Breast epithelium (tissue), 4 donors: ENCODE results near the gene TNFAIP8L3. TPM values are rescaled to one million over a fixed set of nuclear protein-coding genes. Genes with fewer than 3 reads are reported as not detected.

Experiments
- DNase-seq, 2 donors: peaks; one replicate each; pipeline ENCODE4 v3.0.0-alpha.2; 2019; ENCODE audit warnings: low spot score in 2 of 2
- H3K27ac ChIP-seq, 2 donors: fragments of 200-600 bp; sonication (generic) in 1 of 2; one replicate each; pipeline ENCODE4 v1.5.1; 2016 to 2019; ENCODE audit warnings: mild to moderate bottlenecking in 1 of 2
- H3K27me3 ChIP-seq, 2 donors: fragments of 200-600 bp; sonication (generic) in 1 of 2; one replicate each; pipeline versions ENCODE4 v1.5.1 to v1.6.0; 2017 to 2019; ENCODE audit warnings: control low read depth in 1 of 2, mild to moderate bottlenecking in 1 of 2
- H3K36me3 ChIP-seq: fragments of 200-600 bp; one replicate; pipeline ENCODE4 v1.5.1; 2019
- H3K4me1 ChIP-seq, 2 donors: fragments of 200-600 bp; sonication (generic); one replicate each; pipeline ENCODE4 v1.5.1; 2016 to 2019; ENCODE audit warnings: control low read depth in 1 of 2
- H3K4me3 ChIP-seq, 3 donors: fragments of 200-600 bp; sonication (generic); 1 replicate in 2 of 3; 2 replicates in 1 of 3; pipeline ENCODE4 v1.5.1; 2016 to 2019; ENCODE audit warnings: mild to moderate bottlenecking in 3 of 3, moderate library complexity in 2 of 3
- H3K9me3 ChIP-seq, 2 donors: fragments of 200-600 bp; sonication (generic) in 1 of 2; one replicate each; pipeline ENCODE4 v1.5.1; 2016 to 2019; ENCODE audit warnings: control low read depth in 1 of 2
- POLR2A ChIP-seq: fragments of 450-650 bp; IDR thresholded peaks from one replicate; pipeline ENCODE4 v1.6.1; 2016; ENCODE audit warnings: antibody characterized with exemption, mild to moderate bottlenecking, moderate library complexity
- POLR2AphosphoS5 ChIP-seq, 3 donors: sonication (generic); formaldehyde crosslinking; IDR thresholded peaks; one replicate each; pipeline ENCODE4 v1.6.1; 2017; ENCODE audit warnings: antibody characterized with exemption in 3 of 3
- intact Hi-C: fragments of 100-400 bp; cut with DNase I; formaldehyde crosslinking; loops from one replicate; pipeline ENCODE4 v1.15.1; 2023; ENCODE audit warnings: low total_unique reads
- total RNA-seq, 3 donors: library from RNA; depleted of rRNA; stranded (reverse); fragments of >200 nt; gene quantifications; one replicate each; pipeline ENCODE4 v1.1.0, GENCODE V29; 2016
- TF ChIP-seq, protein P1 (sequence below), 3 donors: fragments of 450-650 bp; IDR thresholded peaks; one replicate each; pipeline ENCODE4 v1.5.1; 2016 to 2017; ENCODE audit warnings: antibody characterized with exemption in 3 of 3, mild to moderate bottlenecking in 3 of 3, moderate library complexity in 3 of 3

TNFAIP8L3 gene
- total RNA-seq, 3 donors from 2014 or later, result 2.5 to 4.3 (median 4.0) TPM

DNA sequence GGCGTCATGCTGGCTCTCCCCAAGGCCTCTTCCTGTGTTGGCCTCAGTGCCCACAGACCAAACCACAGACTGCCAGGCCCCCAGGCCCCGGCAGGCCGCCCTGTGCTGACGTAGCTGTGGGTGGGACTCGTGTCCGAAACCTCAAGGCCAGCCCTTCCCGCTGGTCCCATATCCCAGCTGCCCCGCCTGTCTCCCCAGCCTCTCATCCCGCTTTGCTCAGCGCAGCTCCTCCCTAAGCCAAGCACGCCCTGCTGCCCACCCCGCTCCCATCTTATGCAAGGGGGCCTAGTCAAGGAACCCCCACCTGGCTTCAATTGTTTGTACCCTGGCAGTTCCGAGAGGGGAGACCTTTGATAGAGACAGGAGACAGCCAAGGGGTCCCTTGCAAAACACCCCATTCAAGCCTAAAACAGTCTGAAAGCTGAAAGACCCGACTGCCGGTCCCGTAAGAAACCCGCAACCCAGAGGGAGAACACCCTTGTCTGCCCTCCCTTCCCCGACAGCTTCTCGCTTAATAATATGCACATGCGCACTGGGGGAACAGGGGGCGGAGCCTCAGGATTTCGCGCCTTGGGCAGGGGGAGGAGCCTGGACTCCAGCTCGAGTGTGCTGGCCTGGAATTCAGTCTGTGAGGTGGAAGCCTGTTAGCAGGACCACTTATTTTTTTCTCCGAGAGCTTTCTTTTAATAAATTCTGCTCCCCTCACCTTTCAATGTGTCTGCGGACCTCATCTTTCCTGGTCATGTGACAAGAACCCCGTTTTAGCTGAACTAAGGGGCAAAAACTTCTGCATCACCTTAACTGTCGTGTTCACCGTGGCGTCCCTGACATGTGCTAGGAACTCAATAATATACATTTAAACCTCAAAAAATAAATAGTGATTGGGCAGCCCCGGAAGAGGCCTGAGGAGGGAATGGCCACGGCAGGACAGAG, 17.2 kb downstream of the TNFAIP8L3 start:
- Histone ChIP-seq H3K4me1 (no peaks in the 10 kb centered on the region), H3K4me3 (peak overlapping the region; percentile 14 to 44 (median 28)), H3K27me3 (no peaks in the 10 kb centered on the region), H3K27ac (peak overlapping the region in 1 of 2 donors; percentile 56), H3K9me3 (no peaks in the 10 kb centered on the region), H3K36me3 (no peaks in the 10 kb centered on the region)
- peak in 1 of 2 donors; percentile 27 for DNase-seq
- TF ChIP-seq POLR2A (no peak), POLR2AphosphoS5 (IDR thresholded peaks at IDR 0.05) (no peak)
- TF ChIP-seq, protein P1, sequence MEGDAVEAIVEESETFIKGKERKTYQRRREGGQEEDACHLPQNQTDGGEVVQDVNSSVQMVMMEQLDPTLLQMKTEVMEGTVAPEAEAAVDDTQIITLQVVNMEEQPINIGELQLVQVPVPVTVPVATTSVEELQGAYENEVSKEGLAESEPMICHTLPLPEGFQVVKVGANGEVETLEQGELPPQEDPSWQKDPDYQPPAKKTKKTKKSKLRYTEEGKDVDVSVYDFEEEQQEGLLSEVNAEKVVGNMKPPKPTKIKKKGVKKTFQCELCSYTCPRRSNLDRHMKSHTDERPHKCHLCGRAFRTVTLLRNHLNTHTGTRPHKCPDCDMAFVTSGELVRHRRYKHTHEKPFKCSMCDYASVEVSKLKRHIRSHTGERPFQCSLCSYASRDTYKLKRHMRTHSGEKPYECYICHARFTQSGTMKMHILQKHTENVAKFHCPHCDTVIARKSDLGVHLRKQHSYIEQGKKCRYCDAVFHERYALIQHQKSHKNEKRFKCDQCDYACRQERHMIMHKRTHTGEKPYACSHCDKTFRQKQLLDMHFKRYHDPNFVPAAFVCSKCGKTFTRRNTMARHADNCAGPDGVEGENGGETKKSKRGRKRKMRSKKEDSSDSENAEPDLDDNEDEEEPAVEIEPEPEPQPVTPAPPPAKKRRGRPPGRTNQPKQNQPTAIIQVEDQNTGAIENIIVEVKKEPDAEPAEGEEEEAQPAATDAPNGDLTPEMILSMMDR (IDR thresholded peaks at IDR 0.05), result no peak
- intact Hi-C loops, result no loop called here

- Histone ChIP-seq H3K27me3 (no peaks in the 10 kb centered on the region), H3K36me3 (no peaks in the 10 kb centered on the region), H3K4me3 (no peak overlapping the region), H3K4me1 (no peaks in the 10 kb centered on the region), H3K9me3 (no peaks in the 10 kb centered on the region), H3K27ac (peak overlapping the region in 1 of 2 donors; percentile 56)
- no peak for TF ChIP-seq POLR2AphosphoS5 (IDR thresholded peaks at IDR 0.05)
- TF ChIP-seq POLR2A, result no peak
- TF ChIP-seq, protein P1 (IDR thresholded peaks at IDR 0.05), result no peak
- intact Hi-C loops, result no loop called here
- no peak for DNase-seq
These were observed 18.0 kb downstream of the TNFAIP8L3 start for GRCh38 chr15:51076524-51077220.

DNA sequence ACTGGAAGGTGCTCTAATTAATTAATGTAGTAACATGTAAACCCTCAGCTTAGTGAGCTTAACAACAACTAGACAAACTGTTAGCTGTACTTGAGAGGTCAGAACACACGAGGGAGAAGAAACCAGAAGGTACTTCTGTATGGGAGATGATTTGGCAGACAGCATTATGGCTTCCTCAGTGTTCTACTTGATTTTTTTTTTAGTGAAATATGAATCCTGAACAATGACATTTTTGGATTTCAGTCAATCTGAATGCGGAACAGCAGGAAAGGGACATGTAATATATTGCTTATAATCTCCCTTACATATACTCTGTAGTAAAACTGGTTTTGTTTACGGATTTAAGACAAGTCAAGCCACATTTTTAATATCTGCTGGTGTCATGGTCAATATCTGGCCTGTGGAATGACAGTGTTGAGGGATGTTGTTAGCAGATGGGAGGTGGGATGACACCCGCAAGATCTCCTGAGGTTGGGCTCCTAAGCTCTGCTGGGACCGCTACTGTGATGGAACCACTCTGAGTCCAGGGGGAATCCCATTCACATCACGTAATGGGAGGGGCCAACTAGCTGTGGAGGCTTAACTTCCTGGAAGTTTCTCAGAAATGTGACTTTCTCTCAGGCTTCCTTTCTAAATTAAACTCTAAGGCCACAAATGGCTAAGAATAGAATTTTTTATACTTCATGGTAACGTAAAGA, 18.7 kb downstream of the TNFAIP8L3 start:
- DNase-seq, result no peak
- Histone ChIP-seq H3K9me3 (no peaks in the 10 kb centered on the region), H3K4me1 (no peaks in the 10 kb centered on the region), H3K4me3 (no peak overlapping the region), H3K27ac (peak overlapping the region in 1 of 2 donors; percentile 5), H3K27me3 (no peaks in the 10 kb centered on the region), H3K36me3 (no peaks in the 10 kb centered on the region)
- TF ChIP-seq, protein P1 (IDR thresholded peaks at IDR 0.05), result no peak
- no peak for TF ChIP-seq POLR2AphosphoS5 (IDR thresholded peaks at IDR 0.05)
- intact Hi-C loops, result no loop called here

DNA sequence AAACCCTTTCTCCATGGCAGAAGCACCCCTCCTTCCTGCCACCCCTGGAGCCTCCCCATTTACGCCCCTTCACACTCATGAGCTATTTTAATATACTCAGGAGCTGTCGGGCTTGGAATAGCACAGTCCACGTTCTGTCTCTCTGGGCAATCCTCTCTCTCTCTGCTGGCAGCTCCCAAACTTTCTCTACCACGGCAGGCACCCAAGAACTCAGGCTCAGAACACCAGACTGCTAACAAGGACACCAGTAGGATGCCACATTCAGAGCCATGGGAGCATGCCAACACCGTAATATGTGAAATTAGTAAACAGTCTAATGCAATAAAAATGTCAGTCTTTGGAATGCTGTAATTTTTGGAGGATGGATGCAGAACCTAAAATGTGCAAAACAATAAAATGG, 19.3 kb downstream of the TNFAIP8L3 start:
- no peak overlapping the region for H3K4me3 ChIP-seq
- peak overlapping the region in 1 of 2 donors; percentile 5 for H3K27ac ChIP-seq
- no peaks in the 10 kb centered on the region for H3K36me3 ChIP-seq
- intact Hi-C loops, result no loop called here
- H3K9me3 ChIP-seq, result no peaks in the 10 kb centered on the region
- H3K27me3 ChIP-seq, result no peaks in the 10 kb centered on the region
- DNase-seq, result no peak
- H3K4me1 ChIP-seq, result no peaks in the 10 kb centered on the region
- TF ChIP-seq POLR2A (no peak), POLR2AphosphoS5 (IDR thresholded peaks at IDR 0.05) (no peak)
- TF ChIP-seq, protein P1 (IDR thresholded peaks at IDR 0.05), result no peak
